NCI-H1417 (cell line): Measurements from ENCODE around the gene HES2.
"Not testable (repeated sequence)": the region's sequence is repeated elsewhere in the genome, so short reads cannot be mapped to it uniquely, and the experiment has no call there.

ENCODE experiments used
- DNase-seq, 3 experiments: peaks; one replicate each; lab custom pipeline; 2025; lab: John Stamatoyannopoulos, UW

The HES2 gene

GRCh38 chr1:6419804-6420453 is at the start of gene HES2:
TSS of gene HES2 (minus strand) at chr1:6419919. CDS start at chr1:6419820, 99 bp downstream.
- DNase-seq, result peak in 1 of 3 experiments; percentile 27

GRCh38 chr1:6468729-6469461 is 49.2 kb upstream of the HES2 start:
- DNase-seq, result no peak

GRCh38 chr1:6467744-6468688 is 48.3 kb upstream of the HES2 start:
- no peak for DNase-seq

- no peak for DNase-seq
These were observed 47.5 kb upstream of the HES2 start for GRCh38 chr1:6467224-6467623.

- no peak for DNase-seq
These were observed 47.0 kb upstream of the HES2 start for GRCh38 chr1:6466751-6467150.

- DNase-seq, result no peak
These were observed 46.3 kb upstream of the HES2 start, which contains the start of gene TNFRSF25 for GRCh38 chr1:6466023-6466422. TSS of gene TNFRSF25 (minus strand) at chr1:6466173. CDS start at chr1:6466107, 66 bp downstream.

GRCh38 chr1:6465461-6466005 is 45.8 kb upstream of the HES2 start:
- DNase-seq, result peak in 2 of 3 experiments; percentile 32 to 59

- DNase-seq, result no peak
These were observed 45.2 kb upstream of the HES2 start for GRCh38 chr1:6464915-6465314.

- peak in 2 of 3 experiments; percentile 20 to 30 for DNase-seq
These were observed 44.8 kb upstream of the HES2 start for GRCh38 chr1:6464514-6464836.

GRCh38 chr1:6463120-6463412 is 43.3 kb upstream of the HES2 start:
- DNase-seq, result no peak

GRCh38 chr1:6462412-6463119 is 42.8 kb upstream of the HES2 start:
- no peak for DNase-seq

- DNase-seq, result no peak
These were observed 42.1 kb upstream of the HES2 start for GRCh38 chr1:6461538-6462411.

GRCh38 chr1:6461051-6461530 is 41.4 kb upstream of the HES2 start:
- DNase-seq, result no peak

GRCh38 chr1:6460301-6461050 is 40.8 kb upstream of the HES2 start:
- DNase-seq, result no peak

GRCh38 chr1:6459850-6460265 is 40.1 kb upstream of the HES2 start:
- no peak for DNase-seq

GRCh38 chr1:6456800-6457466 is 37.2 kb upstream of the HES2 start:
- DNase-seq, result no peak

- DNase-seq, result not testable (repeated sequence)
These were observed 36.2 kb upstream of the HES2 start for GRCh38 chr1:6455752-6456520.
